ENCODE measurements around the gene HAND2. TPM values are rescaled to one million over a fixed set of nuclear protein-coding genes. Genes with fewer than 3 reads are reported as not detected.

HAND2 gene
- total RNA-seq, 2 donors from 2014 or later: not detected

GRCh38 chr4:173514641-173515217, 15.3 kb downstream of the HAND2 start:
- H3K36me3 Mint-ChIP-seq: peaks cover 23 to 38% of the 10 kb centered on the region in 2 donors
- ATAC-seq (no peak), DNase-seq (ENCODE audit: low spot score in 2 of 2) (no peak)
- H3K9me3 Mint-ChIP-seq: peaks cover 3 to 4% of the 10 kb centered on the region in 2 donors
- H3K27ac Mint-ChIP-seq: no peak overlapping the region

GRCh38 chr4:173513651-173514050, 16.4 kb downstream of the HAND2 start:
- peaks cover 3 to 4% of the 10 kb centered on the region in 2 donors for H3K9me3 Mint-ChIP-seq
- no peak overlapping the region for H3K27ac Mint-ChIP-seq
- H3K36me3 Mint-ChIP-seq: peaks cover 24 to 40% of the 10 kb centered on the region in 2 donors
- DNase-seq (ENCODE audit: low spot score in 2 of 2) (no peak), ATAC-seq (no peak)

DNA sequence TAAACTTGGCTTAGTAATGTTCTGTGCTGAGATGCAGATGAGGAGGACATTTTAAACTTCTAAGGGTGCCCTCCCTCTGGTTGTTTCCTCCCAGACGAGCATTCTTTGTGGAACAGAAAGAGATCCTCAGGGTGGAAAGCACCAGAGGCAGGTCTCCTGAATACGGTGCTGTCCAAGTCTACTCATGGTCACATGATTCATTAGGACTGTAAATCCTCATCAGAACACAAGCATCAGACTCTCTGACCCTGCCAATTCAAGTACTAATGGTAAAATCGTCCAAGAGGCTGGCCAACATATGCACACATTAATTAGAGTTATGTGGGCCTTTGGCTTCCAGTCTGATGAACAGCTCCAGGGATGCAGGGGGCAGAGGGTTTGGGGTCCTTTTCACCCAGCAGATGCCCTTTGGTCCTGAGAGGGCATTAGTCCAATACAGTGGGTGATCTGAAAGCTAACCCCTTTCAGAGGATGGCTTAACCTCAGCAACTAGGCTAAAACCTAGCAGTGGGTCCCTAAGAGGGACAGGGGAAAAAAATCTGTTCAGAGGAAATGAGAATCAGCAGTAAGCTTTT, 18.2 kb downstream of the HAND2 start:
- peaks cover 29 to 47% of the 10 kb centered on the region in 2 donors for H3K36me3 Mint-ChIP-seq
- no peak for ATAC-seq
- peaks cover 3 to 4% of the 10 kb centered on the region in 2 donors for H3K9me3 Mint-ChIP-seq
- H3K27ac Mint-ChIP-seq: no peak overlapping the region
- DNase-seq (ENCODE audit: low spot score in 2 of 2): peak in 1 of 2 donors; percentile 3

DNA sequence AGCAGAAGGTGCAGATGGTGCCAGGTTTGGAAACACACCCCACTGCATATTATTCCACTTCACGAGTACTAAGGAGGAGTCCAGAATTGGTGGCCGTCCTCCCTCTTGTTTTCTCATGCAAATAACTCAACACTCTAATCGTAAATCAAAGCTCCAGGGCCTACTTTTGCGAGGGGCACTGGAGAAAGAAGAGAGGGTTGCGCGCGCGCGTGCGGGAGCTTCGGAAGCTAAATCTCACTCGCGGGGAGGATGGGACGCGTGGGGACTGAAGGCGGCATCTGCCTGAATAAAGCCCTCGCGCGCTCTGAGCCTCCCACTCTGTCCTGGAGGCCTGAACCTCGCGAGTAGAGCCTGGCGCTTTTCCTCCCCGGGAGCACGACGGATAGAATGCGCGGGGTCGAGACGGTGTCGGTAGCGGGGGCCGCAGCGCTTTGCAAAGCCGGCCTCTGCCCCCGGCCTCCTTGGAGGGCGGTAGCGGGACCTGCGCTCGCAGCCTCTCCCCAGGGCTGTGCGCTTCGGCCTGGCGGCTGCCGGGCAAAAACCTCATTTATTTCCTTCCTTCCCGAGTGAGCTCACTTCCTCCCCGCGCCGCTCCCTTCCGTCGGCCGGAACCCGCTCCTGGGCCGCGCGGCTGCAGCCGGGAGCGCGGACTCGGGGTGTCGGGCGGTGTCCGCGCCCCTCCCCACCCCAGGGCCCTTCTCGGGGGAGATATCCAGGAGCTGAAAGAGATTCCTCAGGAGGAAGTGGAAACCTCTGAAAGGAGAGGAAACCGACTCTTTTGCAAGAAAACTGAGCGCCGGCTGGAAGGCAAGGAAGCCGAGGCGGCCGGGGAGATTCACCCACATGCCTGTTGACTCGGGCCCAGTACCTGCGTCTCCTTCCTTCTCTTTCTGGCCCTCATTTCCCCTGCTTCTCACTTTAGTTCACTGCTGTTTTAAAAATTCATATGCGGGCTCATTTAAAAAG, 20.7 kb downstream of the HAND2 start:
- ATAC-seq (peak; percentile 37 to 74), DNase-seq (ENCODE audit: low spot score in 2 of 2) (peak in 1 of 2 donors; percentile 51)
- Mint-ChIP-seq H3K36me3 (peaks cover 19 to 24% of the 10 kb centered on the region in 2 donors), H3K27ac (no peak overlapping the region), H3K9me3 (no peaks in the 10 kb centered on the region)

DNA sequence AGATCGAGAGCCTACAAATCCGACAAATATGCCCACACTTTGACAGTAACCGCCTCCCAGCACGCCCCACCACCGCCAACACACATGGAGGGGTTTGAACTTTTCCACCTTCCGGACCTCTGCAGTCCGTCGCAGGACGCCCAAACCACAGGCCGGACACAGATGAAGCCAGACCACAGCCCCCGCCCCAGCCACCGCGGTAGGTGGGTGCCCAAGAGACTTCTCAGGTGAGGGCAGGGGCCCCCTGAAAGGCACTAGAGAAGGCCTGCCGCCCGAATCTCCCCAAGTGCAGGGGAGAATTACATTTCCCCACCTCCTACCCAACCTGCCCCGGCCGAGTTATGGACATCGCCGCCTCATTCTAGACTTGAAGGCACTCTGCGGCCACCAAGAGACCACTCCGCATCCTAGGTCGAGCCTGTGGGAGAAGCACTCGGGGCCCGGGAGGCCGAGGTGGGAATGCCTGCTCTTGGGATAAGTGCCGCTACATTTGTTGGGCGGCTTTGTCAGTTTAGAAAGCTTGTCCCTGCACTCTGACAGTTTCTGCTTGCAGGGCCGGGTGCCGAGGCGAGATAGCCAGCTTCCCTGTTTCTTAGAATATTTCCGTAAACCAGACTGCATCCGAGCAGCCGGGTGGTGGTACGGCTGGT, 21.5 kb downstream of the HAND2 start:
- Mint-ChIP-seq H3K9me3 (no peaks in the 10 kb centered on the region), H3K27ac (no peak overlapping the region), H3K36me3 (peaks cover 19 to 24% of the 10 kb centered on the region in 2 donors)
- DNase-seq (ENCODE audit: low spot score in 2 of 2): peak in 1 of 2 donors; percentile 35
- no peak for ATAC-seq

DNA sequence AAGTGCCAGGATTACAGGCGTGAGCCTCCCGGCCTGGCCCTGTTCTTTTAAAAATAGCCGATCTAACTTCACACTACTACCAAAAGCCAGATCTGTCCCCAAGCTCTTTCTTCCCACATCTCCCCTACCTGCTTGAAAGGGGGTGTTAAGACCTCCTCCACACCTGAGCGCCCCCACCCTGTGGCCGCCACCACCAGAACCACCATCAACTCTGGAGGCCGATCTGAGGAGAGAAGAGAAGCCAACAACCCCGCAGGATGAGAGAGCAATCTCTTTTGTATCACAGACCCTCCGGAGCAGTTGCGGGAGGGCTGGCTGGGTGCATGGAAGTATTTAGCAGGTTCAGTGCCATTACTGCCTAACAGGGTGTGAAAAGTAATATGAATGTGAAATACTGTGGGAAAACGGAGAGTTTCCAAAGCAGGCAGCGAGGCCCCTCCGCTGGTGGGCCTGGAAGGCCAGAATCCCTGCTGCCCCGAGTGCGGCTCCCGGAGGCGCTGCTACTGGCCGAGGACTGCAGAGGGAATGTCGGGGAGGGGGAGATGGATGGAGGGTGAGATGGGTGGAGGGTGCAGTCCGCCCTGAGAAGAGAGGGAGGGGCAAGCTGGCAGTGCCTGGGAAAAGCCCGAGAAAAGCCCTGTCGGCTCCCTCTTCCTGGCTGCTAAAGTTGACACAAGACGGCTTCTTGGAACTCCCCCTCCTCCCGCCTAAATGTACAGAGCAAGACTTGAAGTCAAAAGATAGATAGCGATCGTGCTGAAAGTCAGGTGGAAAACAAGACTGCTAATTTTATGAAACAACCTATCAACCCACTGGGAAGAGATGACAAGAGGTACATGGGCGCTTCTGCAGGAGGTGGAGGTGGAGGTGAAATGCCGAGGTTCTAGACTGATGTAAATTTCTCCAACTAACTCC, 22.3 kb downstream of the HAND2 start:
- no peak for ATAC-seq
- H3K36me3 Mint-ChIP-seq: peaks cover 19 to 28% of the 10 kb centered on the region in 2 donors
- peak in 1 of 2 donors; percentile 41 for DNase-seq (ENCODE audit: low spot score in 2 of 2)
- no peak overlapping the region for H3K27ac Mint-ChIP-seq
- no peaks in the 10 kb centered on the region for H3K9me3 Mint-ChIP-seq

GRCh38 chr4:173506597-173507211, 23.3 kb downstream of the HAND2 start:
- DNase-seq (ENCODE audit: low spot score in 2 of 2): peak in 1 of 2 donors; percentile 23
- Mint-ChIP-seq H3K36me3 (peaks cover 19 to 34% of the 10 kb centered on the region in 2 donors), H3K27ac (no peak overlapping the region), H3K9me3 (no peaks in the 10 kb centered on the region)
- ATAC-seq: peak in 1 of 2 donors; percentile 26

DNA sequence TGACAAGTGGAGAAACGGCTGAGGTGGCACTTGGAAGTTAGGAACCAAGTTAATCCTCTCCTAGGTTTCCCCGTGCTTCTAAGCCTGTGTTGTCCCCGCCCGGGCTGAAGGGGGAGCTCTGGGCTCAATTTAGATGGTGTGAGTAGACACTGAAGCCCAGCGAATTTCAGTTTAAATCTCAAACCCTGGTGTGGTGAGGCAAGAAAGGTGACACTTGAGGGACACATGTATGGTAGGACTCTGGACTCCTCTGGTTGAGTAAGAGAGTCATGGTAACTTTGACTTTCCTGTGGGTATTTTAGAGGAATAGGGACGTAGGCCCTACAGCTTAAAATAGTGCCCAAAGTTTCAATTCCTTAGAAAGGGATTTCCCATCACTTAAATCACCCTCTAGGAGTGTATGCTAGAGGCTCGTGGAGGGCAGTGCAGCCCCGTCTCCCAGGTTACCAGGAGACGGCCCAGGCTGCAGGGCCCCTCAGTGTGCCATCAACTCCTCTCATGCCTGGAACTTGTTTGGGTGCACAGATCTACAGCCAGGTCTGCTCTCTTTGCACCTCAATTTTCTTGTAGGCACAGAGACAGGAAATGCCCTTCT, 24.0 kb downstream of the HAND2 start:
- no peak overlapping the region for H3K27ac Mint-ChIP-seq
- peak in 1 of 2 donors; percentile 65 for DNase-seq (ENCODE audit: low spot score in 2 of 2)
- peaks cover 26 to 41% of the 10 kb centered on the region in 2 donors for H3K36me3 Mint-ChIP-seq
- ATAC-seq: peak; percentile 52 to 84
- H3K9me3 Mint-ChIP-seq: no peaks in the 10 kb centered on the region

DNA sequence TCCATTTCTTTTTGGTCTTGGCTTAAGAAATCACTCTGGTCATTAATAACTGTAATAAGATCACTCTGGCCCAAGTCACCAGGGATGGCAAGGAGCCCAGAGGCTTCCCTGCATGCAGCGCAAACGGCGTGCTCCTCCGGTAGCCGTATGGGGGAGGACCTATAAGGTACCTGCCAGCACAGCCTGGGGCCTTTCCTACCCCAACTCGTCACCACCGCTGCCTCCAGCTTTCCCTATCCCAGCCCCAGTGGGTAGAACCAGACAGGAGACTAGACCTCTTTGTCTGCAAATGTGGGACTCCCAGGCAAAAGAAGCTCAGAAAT, 25.9 kb downstream of the HAND2 start:
- Mint-ChIP-seq H3K36me3 (peaks cover 37 to 44% of the 10 kb centered on the region in 2 donors), H3K9me3 (peaks cover 0 to 4% of the 10 kb centered on the region in 2 donors), H3K27ac (no peak overlapping the region)
- no peak for ATAC-seq
- no peak for DNase-seq (ENCODE audit: low spot score in 2 of 2)

DNA sequence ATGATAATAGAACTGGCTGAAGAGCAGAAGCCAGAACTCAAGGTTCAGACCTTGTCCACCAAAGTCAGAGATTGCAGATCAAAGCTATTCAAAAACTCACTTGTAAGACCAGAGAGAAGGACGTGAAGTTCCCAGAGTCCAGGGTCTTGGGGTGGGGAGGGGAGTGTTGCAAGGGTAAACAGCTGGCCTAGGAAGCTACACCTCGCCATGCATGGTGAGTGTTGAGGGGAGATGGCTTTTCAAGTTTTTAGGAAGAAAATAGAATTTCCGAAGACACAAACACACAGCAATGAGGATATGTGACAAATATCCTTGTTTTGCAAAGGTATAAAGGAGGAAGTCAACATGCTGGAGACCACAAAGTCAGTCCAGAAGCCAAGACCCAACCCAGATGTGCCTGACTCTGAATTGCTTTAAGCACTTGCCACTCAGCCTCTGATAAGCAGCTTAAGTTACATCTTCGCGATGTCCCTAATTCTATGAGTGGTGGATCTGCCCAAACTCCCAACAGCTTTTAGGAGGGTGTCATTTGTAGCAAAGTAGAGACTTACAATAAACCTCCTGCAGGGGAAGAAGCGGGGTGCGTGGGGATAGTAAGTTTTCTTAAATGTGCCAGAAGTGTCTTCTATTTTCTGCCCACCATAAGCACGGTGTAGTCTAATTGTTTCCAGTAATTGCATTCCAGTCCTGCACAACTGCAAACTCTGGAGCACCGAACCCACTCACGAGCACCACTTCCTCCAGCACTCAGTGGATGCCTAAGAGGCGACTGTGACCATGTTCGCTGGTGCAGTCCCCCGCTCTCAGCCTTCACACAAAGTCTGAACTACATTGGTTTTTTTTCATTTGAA, 26.5 kb downstream of the HAND2 start:
- ATAC-seq: no peak
- Mint-ChIP-seq H3K27ac (no peak overlapping the region), H3K36me3 (peaks cover 33 to 39% of the 10 kb centered on the region in 2 donors), H3K9me3 (peaks cover 0 to 4% of the 10 kb centered on the region in 2 donors)
- no peak for DNase-seq (ENCODE audit: low spot score in 2 of 2)

DNA sequence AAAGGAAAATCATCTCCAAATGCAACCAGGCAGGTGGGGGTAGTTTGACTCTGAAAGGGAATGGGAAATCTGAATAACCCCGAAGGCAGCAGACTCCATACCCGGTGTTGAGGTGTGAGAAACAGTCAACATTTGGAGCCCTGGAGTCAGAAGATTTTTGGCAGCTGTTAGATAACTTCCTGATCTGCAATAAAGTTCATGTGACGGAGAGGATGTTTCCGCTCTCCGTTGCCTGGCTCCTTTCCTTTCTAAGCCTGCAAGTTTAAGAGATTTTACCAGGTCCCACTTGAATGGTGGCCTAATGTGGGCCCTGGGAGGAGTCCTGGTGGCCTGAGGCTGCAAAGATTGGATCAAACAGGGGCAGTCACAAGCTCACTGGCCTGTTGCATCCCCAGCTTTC, 27.7 kb downstream of the HAND2 start:
- Mint-ChIP-seq H3K27ac (no peak overlapping the region), H3K36me3 (peaks cover 20 to 29% of the 10 kb centered on the region in 2 donors), H3K9me3 (peaks cover 0 to 4% of the 10 kb centered on the region in 2 donors)
- no peak for DNase-seq (ENCODE audit: low spot score in 2 of 2)
- no peak for ATAC-seq

GRCh38 chr4:173501592-173502150, 28.4 kb downstream of the HAND2 start:
- ATAC-seq (no peak), DNase-seq (ENCODE audit: low spot score in 2 of 2) (no peak)
- H3K36me3 Mint-ChIP-seq: peaks cover 19 to 26% of the 10 kb centered on the region in 2 donors
- H3K9me3 Mint-ChIP-seq: peaks cover 0 to 4% of the 10 kb centered on the region in 2 donors
- no peak overlapping the region for H3K27ac Mint-ChIP-seq

DNA sequence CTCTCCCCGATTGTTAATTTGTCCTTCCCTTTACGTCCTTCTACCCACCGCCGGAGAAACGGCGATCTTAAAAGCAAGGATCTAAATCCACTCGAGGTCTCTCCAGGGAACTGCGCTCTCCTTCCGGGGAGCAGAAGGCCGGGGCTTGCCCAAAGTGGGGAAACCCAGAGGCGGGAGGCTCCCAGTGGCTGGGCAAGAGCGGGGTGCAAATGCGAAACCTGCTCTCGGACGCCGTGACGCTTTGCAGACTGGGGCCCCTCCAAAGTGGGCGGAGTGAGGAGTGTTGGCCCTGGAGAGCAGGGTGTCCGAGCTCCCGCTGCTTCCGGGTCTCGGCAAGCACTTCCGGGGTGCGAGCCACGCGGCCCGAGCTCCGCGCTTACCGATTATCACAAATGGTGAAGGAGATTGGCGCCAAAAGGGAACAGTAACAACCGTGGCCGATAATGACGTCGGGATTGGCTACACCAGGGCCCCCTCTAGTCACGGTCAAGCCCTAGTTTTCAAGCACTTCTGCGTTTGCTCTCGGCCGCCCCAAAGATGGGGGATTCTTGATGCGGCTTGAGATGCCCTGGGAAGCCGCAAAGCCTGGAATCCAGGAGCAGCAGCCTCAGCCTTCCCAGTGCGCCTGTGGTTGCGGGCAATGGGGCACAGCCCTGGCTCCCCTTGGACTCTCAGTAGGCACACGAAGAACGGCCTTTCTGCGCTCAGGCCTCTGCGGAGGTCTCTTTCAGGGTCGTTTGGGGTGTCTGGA, 29.0 kb downstream of the HAND2 start:
- Mint-ChIP-seq H3K27ac (no peak overlapping the region), H3K9me3 (peaks cover 0 to 4% of the 10 kb centered on the region in 2 donors), H3K36me3 (peaks cover 19 to 26% of the 10 kb centered on the region in 2 donors)
- DNase-seq (ENCODE audit: low spot score in 2 of 2) (no peak), ATAC-seq (peak in 1 of 2 donors; percentile 58)
